Testis (tissue), 3 donors: ENCODE data around the gene MMP3. TPM values are rescaled to one million over a fixed set of nuclear protein-coding genes. Genes with fewer than 3 reads are reported as not detected.

ENCODE experiments used
- DNase-seq: peaks from one replicate; pipeline ENCODE4 v3.0.0-alpha.2; 2019
- H3K27ac ChIP-seq, 2 donors: fragments of 200-600 bp; sonication (generic); one replicate each; pipeline ENCODE4 v1.5.1; 2019
- H3K27me3 ChIP-seq: fragments of 200-600 bp; sonication (generic); one replicate; pipeline ENCODE4 v1.5.1; 2019
- H3K36me3 ChIP-seq: fragments of 200-600 bp; sonication (generic); one replicate; pipeline ENCODE4 v1.5.1; 2017; ENCODE audit warnings: low read depth; ENCODE audit errors: missing control alignments
- H3K4me1 ChIP-seq: fragments of 200-600 bp; sonication (generic); one replicate; pipeline ENCODE4 v1.5.1; 2019
- H3K4me3 ChIP-seq, 2 donors: fragments of 200-600 bp; sonication (generic); one replicate each; pipeline ENCODE4 v1.5.1; 2017 to 2019
- H3K9me3 ChIP-seq: fragments of 200-600 bp; sonication (generic); one replicate; pipeline ENCODE4 v1.5.1; 2017
- POLR2A ChIP-seq: fragments of 450-650 bp; IDR thresholded peaks from one replicate; pipeline ENCODE4 v1.6.1; 2017; ENCODE audit warnings: antibody characterized with exemption, mild to moderate bottlenecking, moderate library complexity
- WGBS, 2 donors: methylation state at CpG; one replicate each; pipeline ENCODE4 v1.1.5; 2018; 5-methylcytosine and 5-hydroxymethylcytosine counted together
- intact Hi-C: fragments of 100-400 bp; cut with DNase I; formaldehyde crosslinking; loops from one replicate; pipeline ENCODE4 v1.15.1; 2023; ENCODE audit warnings: low total_unique reads
- polyA plus RNA-seq: library from polyadenylated mRNA; stranded (reverse); fragments of 350-450 nt; fragmentation: Illumina TruSeq; extraction: RNeasy Lipid Tissue Mini Kit (QIAGEN cat#74804); gene quantifications from one replicate; pipeline ENCODE4 v1.2.3, GENCODE V29; 2014; ENCODE audit warnings: low read depth, low replicate concordance; ENCODE audit not compliant: insufficient read depth
- total RNA-seq, 2 donors: library from RNA; depleted of rRNA; stranded (reverse); fragments of >200 nt; gene quantifications; one replicate each; pipeline ENCODE4 v1.2.3, GENCODE V29; 2016
- TF ChIP-seq, protein P1 (sequence below), 3 experiments: fragments of 450-650 bp in 2 of 3; fragments of 200-600 bp in 1 of 3; sonication (generic) in 1 of 3; IDR thresholded peaks; one replicate each; pipeline ENCODE4 v1.5.1; 2016 to 2019; ENCODE audit warnings: antibody characterized with exemption in 3 of 3, mild to moderate bottlenecking in 2 of 3, moderate library complexity in 1 of 3

Gene MMP3
- total and polyA plus RNA-seq, 3 donors from 2014 or later: 10.2 TPM; not detected in 2

DNA sequence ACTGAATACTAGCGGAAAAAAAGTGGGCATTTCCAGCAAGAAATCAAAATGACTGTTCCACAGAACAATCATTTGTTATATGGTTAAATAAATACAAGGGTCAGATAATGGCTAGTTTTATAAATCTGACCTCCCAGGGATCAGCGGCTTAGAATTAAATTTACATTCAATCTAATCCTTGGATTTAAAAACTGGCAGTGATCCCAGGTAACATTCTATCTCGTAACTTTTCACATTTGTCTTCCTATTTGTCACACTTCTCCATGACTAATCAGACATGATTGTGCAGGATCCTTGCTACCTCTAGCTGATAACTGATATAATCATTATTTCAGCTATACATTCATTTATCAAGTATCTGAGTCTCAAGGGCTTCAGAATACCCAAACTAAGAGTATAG lies 2.9 kb upstream of the MMP3 start:
- Histone ChIP-seq H3K36me3 (no peaks in the 10 kb centered on the region), H3K4me1 (no peaks in the 10 kb centered on the region), H3K9me3 (no peaks in the 10 kb centered on the region), H3K27me3 (no peaks in the 10 kb centered on the region), H3K27ac (no peak overlapping the region), H3K4me3 (no peak overlapping the region)
- WGBS, 2 donors: 74 to 83% methylated on average over 3 of the region's 3 CpGs
- DNase-seq: no peak
- intact Hi-C loops: no loop called here
- no peak for TF ChIP-seq POLR2A
- TF ChIP-seq, protein P1, sequence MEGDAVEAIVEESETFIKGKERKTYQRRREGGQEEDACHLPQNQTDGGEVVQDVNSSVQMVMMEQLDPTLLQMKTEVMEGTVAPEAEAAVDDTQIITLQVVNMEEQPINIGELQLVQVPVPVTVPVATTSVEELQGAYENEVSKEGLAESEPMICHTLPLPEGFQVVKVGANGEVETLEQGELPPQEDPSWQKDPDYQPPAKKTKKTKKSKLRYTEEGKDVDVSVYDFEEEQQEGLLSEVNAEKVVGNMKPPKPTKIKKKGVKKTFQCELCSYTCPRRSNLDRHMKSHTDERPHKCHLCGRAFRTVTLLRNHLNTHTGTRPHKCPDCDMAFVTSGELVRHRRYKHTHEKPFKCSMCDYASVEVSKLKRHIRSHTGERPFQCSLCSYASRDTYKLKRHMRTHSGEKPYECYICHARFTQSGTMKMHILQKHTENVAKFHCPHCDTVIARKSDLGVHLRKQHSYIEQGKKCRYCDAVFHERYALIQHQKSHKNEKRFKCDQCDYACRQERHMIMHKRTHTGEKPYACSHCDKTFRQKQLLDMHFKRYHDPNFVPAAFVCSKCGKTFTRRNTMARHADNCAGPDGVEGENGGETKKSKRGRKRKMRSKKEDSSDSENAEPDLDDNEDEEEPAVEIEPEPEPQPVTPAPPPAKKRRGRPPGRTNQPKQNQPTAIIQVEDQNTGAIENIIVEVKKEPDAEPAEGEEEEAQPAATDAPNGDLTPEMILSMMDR (IDR thresholded peaks at IDR 0.05): no peak

DNA sequence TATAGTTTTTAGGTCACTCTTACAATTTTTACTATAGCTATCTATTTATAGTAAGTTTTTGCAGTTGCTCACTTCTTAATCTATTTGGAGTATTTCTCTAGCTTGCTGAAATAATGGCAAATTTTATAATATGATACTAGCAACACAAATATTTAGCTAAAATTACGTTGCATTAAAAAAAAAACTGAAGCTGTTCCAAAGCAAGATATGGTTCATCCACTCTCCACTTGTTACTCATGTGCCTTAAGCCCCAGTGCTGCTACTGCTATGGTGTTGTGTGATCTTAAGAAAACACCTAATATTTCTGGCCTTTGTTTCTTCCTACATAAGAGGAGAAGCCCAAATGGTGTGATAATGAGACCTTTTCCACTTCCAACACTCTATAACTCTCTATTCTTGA lies 479 bp downstream of the MMP3 start:
- no peak for DNase-seq
- no peaks in the 10 kb centered on the region for H3K36me3 ChIP-seq
- H3K9me3 ChIP-seq: no peaks in the 10 kb centered on the region
- H3K4me3 ChIP-seq: no peak overlapping the region
- H3K27me3 ChIP-seq: no peaks in the 10 kb centered on the region
- TF ChIP-seq, protein P1 (IDR thresholded peaks at IDR 0.05): no peak
- no peak for TF ChIP-seq POLR2A
- 40 to 65% methylated on average over 1 of the region's 1 CpG for WGBS, 2 donors
- no peak overlapping the region for H3K27ac ChIP-seq
- intact Hi-C loops: no loop called here
- no peaks in the 10 kb centered on the region for H3K4me1 ChIP-seq

DNA sequence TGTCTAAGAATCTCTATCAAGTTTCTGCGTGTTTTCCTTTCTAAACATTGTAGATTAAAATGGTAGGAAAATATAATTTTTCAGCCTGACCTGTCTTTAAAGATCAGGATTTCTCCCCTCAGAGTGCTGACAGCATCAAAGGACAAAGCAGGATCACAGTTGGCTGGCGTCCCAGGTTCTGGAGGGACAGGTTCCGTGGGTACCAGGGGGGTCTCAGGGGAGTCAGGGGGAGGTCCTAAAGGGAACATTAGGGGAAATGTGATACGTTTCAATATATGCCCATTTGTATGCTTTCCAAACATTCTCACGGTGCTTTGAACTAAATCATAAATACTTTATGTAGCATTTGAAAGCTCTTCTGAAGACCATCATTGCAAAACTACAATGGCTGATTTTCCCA lies 3.4 kb downstream of the MMP3 start:
- Histone ChIP-seq H3K27me3 (no peaks in the 10 kb centered on the region), H3K4me1 (no peaks in the 10 kb centered on the region), H3K27ac (no peak overlapping the region), H3K4me3 (no peak overlapping the region), H3K9me3 (no peaks in the 10 kb centered on the region), H3K36me3 (no peaks in the 10 kb centered on the region)
- intact Hi-C loops: no loop called here
- no peak for DNase-seq
- 60 to 66% methylated on average over 5 of the region's 5 CpGs for WGBS, 2 donors
- TF ChIP-seq POLR2A: no peak

DNA sequence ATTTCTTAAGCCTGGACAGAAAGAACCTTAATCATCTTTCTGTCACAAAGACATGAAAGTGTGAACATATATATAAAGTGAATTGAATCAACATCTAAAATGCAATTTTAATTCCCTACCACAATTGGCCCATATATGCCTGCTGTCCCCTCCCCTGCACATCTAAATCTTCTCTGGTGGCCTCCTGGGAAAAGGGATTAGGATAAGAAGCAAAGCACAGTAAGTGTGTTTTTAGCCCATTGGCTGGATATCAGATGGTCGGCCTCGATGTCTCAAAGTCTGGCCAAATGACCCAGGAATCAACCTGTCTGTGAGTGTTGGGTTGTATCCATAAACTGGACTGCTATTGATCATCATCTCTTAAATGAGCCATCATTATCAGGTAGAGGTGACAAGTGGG lies 5.8 kb downstream of the MMP3 start:
- no peaks in the 10 kb centered on the region for H3K36me3 ChIP-seq
- no peak for DNase-seq
- H3K4me1 ChIP-seq: no peaks in the 10 kb centered on the region
- no peaks in the 10 kb centered on the region for H3K27me3 ChIP-seq
- TF ChIP-seq POLR2A: no peak
- TF ChIP-seq, protein P1 (IDR thresholded peaks at IDR 0.05): no peak
- WGBS, 2 donors: 76 to 86% methylated on average over 2 of the region's 2 CpGs
- intact Hi-C loops: no loop called here
- H3K9me3 ChIP-seq: no peaks in the 10 kb centered on the region
- no peak overlapping the region for H3K4me3 ChIP-seq
- H3K27ac ChIP-seq: no peak overlapping the region

DNA sequence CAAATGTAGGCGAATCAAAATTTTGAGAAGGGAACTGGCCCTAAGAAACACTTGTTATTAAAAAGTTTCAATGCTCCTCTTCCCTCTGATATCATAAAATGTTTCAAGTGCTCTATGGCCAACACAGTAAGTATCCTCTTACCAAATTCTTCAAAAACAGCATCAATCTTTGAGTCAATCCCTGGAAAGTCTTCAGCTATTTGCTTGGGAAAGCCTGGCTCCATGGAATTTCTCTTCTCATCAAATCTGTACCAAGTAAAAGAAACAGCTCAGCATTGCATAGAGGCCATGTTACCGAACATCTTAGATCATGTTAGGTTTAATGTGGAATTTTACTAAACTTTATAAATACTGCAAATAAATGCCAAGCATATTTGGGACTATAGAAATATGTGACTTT lies 6.3 kb downstream of the MMP3 start:
- H3K4me1 ChIP-seq: no peaks in the 10 kb centered on the region
- H3K27me3 ChIP-seq: no peaks in the 10 kb centered on the region
- H3K4me3 ChIP-seq: no peak overlapping the region
- TF ChIP-seq, protein P1 (IDR thresholded peaks at IDR 0.05): no peak
- intact Hi-C loops: no loop called here
- 90 to 96% methylated on average over 2 of the region's 2 CpGs for WGBS, 2 donors
- no peaks in the 10 kb centered on the region for H3K36me3 ChIP-seq
- no peak for DNase-seq
- no peak overlapping the region for H3K27ac ChIP-seq
- H3K9me3 ChIP-seq: no peaks in the 10 kb centered on the region
